ENCODE data around the gene MRPL24.
"Not testable (repeated sequence)": the region's sequence is repeated elsewhere in the genome, so short reads cannot be mapped to it uniquely, and the experiment has no call there.

MRPL24 gene

GRCh38 chr1:156757572-156758253 is 16.8 kb upstream of the MRPL24 start:
- DNase-seq: not testable (repeated sequence)

- no peak for DNase-seq
Measured at GRCh38 chr1:156756355-156756754, 15.5 kb upstream of the MRPL24 start.

- DNase-seq: no peak
Measured at GRCh38 chr1:156755527-156755950, 14.7 kb upstream of the MRPL24 start.

GRCh38 chr1:156754219-156754618 is 13.3 kb upstream of the MRPL24 start:
- DNase-seq: peak; percentile 23

GRCh38 chr1:156752843-156753482 is 12.1 kb upstream of the MRPL24 start:
- DNase-seq: peak; percentile 55

- DNase-seq: peak; percentile 87
Measured at GRCh38 chr1:156751757-156752481, 11.0 kb upstream of the MRPL24 start.

GRCh38 chr1:156751451-156751756 is 10.5 kb upstream of the MRPL24 start, which contains the start of gene HDGF:
HDGF (minus strand) TSS chr1:156751675; CDS start chr1:156751429, 246 bp downstream.
- no peak for DNase-seq

GRCh38 chr1:156750711-156751450 is 10.0 kb upstream of the MRPL24 start:
- no peak for DNase-seq

- no peak for DNase-seq
Measured at GRCh38 chr1:156750191-156750672, 9.3 kb upstream of the MRPL24 start.

- no peak for DNase-seq
Measured at GRCh38 chr1:156749419-156750118, 8.7 kb upstream of the MRPL24 start.

GRCh38 chr1:156748670-156749418 is 8.0 kb upstream of the MRPL24 start:
- DNase-seq: peak; percentile 46

- no peak for DNase-seq
Measured at GRCh38 chr1:156747742-156748669, 7.1 kb upstream of the MRPL24 start.

- DNase-seq: peak; percentile 27
Measured at GRCh38 chr1:156746728-156747631, 6.1 kb upstream of the MRPL24 start.

GRCh38 chr1:156746406-156746727 is 5.5 kb upstream of the MRPL24 start:
- no peak for DNase-seq

- DNase-seq: no peak
Measured at GRCh38 chr1:156745881-156746280, 5.0 kb upstream of the MRPL24 start.

GRCh38 chr1:156744786-156745419 is 4.0 kb upstream of the MRPL24 start:
- DNase-seq: no peak

GRCh38 chr1:156744344-156744743 is 3.5 kb upstream of the MRPL24 start:
- DNase-seq: no peak

- no peak for DNase-seq
Measured at GRCh38 chr1:156743367-156744302, 2.7 kb upstream of the MRPL24 start.
